GM18870 (cell line): ENCODE results near the gene DHX9.

Experiments used
- ATAC-seq: cut with Tn5 transposase; IDR thresholded peaks from one replicate; pipeline ENCODE4 v1.9.1; 2021; ENCODE audit warnings: moderate library complexity; ENCODE audit not compliant: unreplicated experiment

Gene DHX9

GRCh38 chr1:182839209-182840066 is at the start of gene DHX9:
Gene DHX9 (plus strand): TSS chr1:182839347. CDS start chr1:182842567, 3,220 bp downstream.
- ATAC-seq, result peak; percentile 54

GRCh38 chr1:182791281-182792179 is 47.6 kb upstream of the DHX9 start:
- ATAC-seq, result no peak

- no peak for ATAC-seq
Observed at GRCh38 chr1:182794091-182794490, 45.1 kb upstream of the DHX9 start.

- no peak for ATAC-seq
Observed at GRCh38 chr1:182794676-182795201, 44.4 kb upstream of the DHX9 start.

- no peak for ATAC-seq
Observed at GRCh38 chr1:182795563-182796228, 43.5 kb upstream of the DHX9 start.

GRCh38 chr1:182802006-182802803 is 36.9 kb upstream of the DHX9 start:
- no peak for ATAC-seq

DNA sequence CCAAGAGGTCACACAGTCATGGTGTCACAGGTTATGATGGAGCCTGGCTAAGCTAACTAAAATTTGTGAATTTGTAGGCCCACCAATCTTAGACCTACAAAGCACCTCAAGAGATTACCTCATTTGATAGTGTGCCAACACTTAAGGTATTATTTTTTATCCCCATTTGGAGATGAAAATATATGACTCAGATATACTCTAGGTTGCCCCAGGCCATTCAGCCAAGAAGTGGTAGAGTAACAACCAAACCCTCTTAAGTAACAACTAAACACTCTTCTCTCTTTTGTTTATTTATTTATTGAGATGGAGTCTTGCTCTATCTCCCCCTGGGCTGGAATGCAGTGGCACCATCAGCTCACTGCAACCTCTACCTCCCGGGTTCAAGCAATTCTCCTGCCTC is 35.3 kb upstream of the DHX9 start:
- no peak for ATAC-seq

DNA sequence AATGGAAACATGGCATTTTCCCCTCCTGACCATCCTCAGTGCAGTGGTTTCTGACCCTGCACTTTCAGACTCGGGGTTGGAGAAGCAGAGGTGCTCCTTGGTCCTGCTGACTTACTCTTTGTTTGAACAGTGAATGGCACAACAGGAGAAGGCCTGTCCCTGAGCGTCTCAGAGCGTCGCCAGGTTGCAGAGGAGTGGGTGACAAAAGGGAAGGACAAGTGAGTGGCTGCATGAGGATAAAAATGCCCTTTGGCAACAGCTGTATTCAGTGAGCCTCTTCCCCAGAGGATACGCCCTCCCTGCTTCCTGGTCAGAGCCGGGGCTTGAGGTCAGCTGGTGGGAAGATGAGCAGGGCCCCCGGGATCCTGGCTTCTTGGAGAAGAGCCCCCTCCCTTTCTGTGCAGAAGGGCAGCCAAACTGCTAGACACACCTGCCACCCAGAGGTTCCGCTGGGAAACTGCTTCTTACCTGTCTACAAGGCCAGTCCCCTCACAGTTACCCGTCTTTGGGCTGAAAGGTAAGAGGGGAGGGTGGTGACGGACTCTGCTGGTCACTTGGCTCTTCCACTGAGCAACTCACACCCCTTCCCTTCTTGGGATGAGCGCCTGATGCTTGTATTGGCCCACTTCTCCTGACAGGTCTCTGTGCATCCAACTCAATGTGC is 33.0 kb upstream of the DHX9 start:
- ATAC-seq, result no peak

DNA sequence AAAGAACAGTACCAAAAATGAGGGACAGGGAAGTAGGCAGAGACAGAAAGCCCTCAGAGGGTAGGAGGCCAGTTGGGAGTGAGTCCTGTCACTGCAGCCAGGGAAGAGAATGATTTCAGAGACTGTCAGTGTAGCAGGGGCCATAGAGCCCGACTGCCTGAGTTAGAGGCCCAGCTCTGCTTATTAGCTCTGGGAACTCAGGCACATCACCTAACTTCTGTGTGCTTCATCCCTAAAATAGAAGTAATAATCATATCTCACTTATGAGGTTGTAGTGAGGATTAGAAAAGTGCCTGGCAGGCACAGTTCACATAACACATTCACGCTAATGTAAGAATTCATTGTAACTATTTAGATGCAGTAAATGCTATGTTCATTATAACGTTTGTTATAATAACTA is 31.2 kb upstream of the DHX9 start:
- ATAC-seq, result no peak

GRCh38 chr1:182809414-182809957 is 29.7 kb upstream of the DHX9 start:
- ATAC-seq, result no peak

DNA sequence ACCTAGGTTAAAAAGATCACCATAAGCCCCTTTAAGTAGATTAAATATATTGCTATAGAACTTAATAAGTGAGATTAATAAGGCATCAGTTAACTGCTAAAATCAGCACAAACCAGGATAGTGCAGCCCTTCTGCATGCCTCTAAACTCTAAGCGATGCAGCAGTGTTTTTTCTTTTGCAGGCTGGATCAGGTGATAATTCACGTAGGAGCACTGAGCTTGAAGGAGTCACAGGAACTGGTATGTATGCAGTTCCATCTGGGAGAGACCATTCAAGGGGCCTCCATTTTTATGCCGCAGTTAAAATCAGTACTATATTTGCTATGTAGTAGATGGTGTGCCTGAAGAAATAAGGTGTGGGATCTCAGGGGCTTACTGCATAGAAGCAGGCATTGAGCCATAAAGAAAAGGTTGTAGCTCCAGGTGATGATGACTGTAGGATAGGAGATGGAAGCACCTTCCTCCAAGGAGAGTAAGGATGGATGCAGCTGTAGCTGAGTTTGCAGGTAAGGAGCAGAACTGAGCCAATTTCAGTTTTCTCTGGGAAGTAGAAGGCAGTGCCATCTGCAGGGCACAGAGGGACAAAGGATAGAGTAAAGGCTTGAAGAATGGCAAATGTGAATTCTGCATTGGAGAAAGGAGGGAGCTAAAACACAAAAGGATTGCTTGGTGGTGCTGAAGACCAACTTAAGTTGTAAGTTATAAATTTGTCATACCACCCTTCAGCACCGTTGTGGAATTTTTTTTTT is 27.0 kb upstream of the DHX9 start:
- no peak for ATAC-seq

- no peak for ATAC-seq
Observed at GRCh38 chr1:182816863-182817262, 22.3 kb upstream of the DHX9 start.

GRCh38 chr1:182817802-182818201 is 21.3 kb upstream of the DHX9 start:
- ATAC-seq, result no peak

DNA sequence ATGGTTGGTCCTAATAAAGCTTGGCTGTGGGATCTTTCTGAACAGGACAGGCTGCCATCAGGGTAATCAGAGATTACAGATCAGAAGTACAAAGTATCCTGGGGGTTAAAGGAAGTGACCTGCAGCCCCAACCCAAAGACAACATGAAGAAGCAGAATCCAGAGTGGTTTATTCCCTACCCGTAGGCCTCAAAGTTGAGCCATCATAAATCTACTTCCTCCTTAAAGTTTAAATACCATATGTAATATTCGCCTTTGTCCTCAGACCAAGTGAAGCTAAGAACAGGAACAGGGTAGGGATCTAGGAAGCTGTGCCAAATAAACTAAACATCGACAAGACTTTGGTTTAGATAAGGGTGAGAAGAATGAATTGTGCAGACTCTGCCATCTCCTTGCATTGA is 15.9 kb upstream of the DHX9 start:
- ATAC-seq, result no peak

DNA sequence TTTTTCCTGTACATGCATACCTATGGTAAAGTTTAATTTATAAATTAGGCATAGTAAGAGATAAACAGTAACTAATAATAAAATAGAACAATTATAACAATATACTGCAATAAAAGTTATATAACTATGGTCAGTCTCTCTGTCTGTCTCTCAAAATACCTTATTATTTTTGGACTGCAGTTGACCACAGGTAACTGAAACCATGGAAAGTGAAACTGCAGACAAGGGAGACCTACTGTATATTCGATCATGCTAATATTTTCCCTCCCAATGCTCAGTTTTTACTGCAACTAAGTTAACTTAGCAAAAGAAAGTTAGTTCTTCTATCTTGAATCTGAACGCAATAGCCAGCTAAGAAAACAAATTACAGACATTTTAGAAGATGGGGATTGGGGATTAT is 12.3 kb upstream of the DHX9 start:
- no peak for ATAC-seq

DNA sequence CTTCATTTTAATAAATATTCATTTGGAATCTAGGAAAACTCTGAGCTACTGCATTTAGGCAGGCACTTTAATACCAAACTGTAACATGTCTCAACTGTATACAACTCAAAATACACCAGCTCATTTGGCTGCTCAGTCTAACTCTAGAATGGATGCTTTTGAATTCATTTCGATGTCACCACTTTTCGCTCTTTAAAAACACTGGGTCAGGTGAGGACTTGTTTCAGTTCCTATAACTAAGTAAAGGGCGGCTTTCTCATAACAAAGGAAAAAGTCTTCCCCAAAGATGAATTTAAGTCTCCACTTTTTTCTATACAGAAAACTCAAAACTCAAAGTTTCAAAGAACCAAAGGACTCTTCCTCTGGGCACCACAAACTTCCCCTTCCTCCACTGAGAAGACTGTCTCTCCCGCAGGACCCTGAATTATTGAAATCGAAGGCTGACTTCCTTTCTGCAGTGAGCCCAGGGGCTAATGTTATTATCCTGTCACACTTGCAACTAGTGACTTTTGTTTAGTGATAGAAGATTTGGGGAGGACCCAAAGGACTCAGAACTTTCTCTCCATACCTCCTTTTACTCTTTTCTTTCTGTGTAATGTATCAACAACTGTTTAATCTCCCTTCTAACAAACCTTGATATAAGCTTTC is 9.7 kb upstream of the DHX9 start:
- no peak for ATAC-seq

DNA sequence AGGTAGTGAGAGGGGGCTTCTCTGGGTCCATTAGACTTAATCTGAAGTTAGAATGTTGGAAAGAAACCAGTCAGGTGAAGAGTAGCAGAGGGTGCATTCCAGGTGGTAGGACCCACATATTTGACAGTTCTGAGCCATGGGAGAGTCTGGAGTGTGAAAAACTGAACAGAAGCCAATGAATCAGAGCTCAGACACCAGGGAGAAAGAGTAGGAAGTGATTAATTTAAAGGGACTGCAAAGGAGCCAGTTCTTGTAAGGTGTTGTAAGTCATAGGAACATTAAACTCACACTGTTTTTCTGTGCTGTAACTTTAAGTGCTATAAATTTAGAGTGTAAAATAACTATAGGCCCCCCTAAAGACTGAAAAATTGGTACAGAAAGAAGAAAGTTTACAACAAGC is 5.9 kb upstream of the DHX9 start:
- no peak for ATAC-seq

GRCh38 chr1:182834326-182834725 is 4.8 kb upstream of the DHX9 start:
- ATAC-seq, result no peak
